Measurements from ENCODE around the gene APIP.

APIP gene

DNA sequence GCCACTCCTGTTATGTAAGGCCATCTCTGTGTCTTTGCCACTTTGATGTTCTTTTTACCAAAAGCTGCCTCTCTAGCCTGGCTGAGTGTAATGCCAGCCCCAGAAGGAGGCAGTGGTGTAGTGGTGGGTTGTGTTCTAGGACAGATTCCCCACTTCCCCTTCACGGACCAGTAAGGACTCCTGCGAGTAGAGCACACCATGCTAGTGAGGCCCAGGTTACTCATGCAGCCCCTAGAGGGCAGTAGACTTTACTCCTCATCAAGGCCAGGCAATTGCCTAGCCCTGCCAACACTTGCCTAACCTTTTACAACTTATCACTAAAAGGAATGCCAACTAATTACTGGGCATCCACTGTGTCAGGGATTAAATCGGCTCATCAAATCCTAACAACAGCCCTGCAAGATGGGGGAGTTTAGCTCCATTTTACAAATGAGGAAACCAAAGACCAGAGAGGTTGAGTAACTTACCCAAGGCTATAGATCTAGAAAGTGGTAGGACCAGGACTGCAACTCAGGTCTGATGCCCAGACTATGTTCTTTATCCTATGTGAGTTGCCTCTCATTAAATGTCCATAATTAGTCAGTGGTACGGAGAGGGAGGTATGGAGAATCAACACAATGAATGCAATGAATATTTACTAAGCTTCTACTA is 75.3 kb downstream of the APIP start:
- no peak for FAIRE-seq

- no peak for FAIRE-seq
These were observed 76.2 kb downstream of the APIP start for GRCh38 chr11:34839969-34840368.

DNA sequence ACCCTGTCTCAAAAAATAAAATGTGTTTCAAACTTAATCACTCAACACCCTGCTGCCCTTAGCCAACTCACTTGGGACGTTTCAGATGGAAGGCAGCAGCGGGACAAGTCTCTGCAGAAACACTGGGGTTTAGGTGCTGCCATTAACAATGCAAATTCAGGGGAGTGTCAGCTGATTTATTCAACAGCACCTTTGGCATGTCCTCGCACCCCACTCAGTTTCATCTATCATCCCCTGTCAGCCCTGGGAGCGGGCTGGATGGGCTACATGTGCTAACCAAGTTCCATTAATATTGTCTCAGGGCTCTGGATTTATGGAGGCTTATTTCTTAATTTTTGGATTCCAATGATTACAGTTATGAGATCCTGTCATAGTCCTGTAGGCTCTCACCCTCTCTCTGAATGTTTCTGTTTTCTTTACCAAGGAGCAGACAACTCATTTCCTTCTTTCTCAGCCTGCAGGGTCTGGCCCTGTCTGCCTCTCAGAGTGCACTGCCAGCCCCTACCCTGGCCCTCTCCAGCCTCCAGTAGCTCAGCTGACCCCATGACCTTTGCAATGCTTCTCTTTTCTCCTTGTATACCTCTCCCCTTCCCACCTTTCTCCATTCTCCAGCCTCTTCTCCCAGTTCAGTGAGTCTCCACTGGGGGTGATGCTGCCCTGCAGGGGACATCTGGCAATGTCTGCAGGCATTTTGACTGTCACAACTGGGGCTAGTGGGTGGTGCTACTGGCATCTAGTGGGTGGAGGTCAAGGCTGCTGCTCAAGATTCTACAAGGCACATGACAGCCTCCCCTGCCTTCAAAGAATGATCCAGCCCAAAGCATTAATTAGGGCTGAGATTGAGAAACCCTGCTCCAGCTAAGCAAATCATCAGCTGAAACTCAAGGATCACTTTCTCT is 79.0 kb downstream of the APIP start:
- FAIRE-seq: no peak

DNA sequence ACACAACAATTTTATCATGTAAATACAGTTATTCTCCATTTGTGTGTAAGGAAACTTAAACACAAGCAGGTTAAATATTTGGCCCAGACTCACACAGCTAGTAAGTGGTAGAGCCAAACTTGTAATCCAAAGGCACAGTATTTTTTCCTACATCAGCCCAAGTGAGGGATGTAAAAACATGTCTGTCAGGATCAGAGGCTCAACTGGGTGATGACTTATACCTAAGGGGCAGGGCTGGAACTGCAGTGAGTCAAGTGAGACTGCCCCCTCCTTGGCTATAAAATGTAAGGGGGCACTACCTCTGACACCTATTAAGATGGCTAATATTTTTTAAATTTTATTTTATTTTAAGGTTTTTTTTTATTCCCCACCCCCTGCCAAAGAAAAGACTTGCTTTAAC is 82.6 kb downstream of the APIP start:
- FAIRE-seq: no peak
